ENCODE results near the gene ZFAND3.

- TF ChIP-seq CTCF (IDR thresholded peaks at IDR 0.05) (no peak), POLR2AphosphoS5 (IDR thresholded peaks at IDR 0.05; ENCODE audit: insufficient read depth in 1 of 2, low read depth in 1 of 2) (no peak), POLR2A (IDR thresholded peaks at IDR 0.05) (no peak)
These were observed 101.1 kb downstream of the ZFAND3 start for GRCh38 chr6:37920667-37921066.
